ENCODE measurements around the gene CDK19. TPM values are rescaled to one million over a fixed set of nuclear protein-coding genes. Genes with fewer than 3 reads are reported as not detected.
A peak's percentile ranks its signal among the peaks of the same experiment; 100 is the strongest.

Gene CDK19
- total and polyA plus RNA-seq, 2 of the 13 experiments (the other 11 are each of a cell fraction or from before 2014, with no cell fraction given): 13.4 to 27.0 TPM

- TF ChIP-seq MLX (CRISPR knock-in tag; IDR thresholded peaks at IDR 0.05): no peak
- no peak for TF ChIP-seq ZBTB8A (CRISPR knock-in tag; IDR thresholded peaks at IDR 0.05; ENCODE audit: borderline replicate concordance, low read depth)
- no peak for TF ChIP-seq ZNF556 (CRISPR knock-in tag; IDR thresholded peaks at IDR 0.05; ENCODE audit: borderline replicate concordance)
- no peak for TF ChIP-seq ZBTB38 (CRISPR knock-in tag; IDR thresholded peaks at IDR 0.05)
- peak; percentile 53; the same call in 1 of the 2 replicates for TF ChIP-seq ZNF503 (CRISPR knock-in tag; IDR thresholded peaks at IDR 0.05)
- TF ChIP-seq SMARCE1 (IDR thresholded peaks at IDR 0.05; ENCODE audit: borderline replicate concordance): no peak
- TF ChIP-seq SOX5 (CRISPR knock-in tag; IDR thresholded peaks at IDR 0.05; ENCODE audit: borderline replicate concordance): peak; percentile 52; the same call in 1 of the 2 replicates
- no peak for TF ChIP-seq SNAPC2 (CRISPR knock-in tag; IDR thresholded peaks at IDR 0.05)
- TF ChIP-seq SMARCC2 (IDR thresholded peaks at IDR 0.05): no peak
- TF ChIP-seq NCOA1 (CRISPR knock-in tag; IDR thresholded peaks at IDR 0.05): no peak
- TF ChIP-seq ARNTL (CRISPR knock-in tag; IDR thresholded peaks at IDR 0.05): 0 out of 2 replicates have a peak, but pooled peaks have one; percentile 30
- no peak for TF ChIP-seq DR1 (CRISPR knock-in tag; IDR thresholded peaks at IDR 0.05)
- TF ChIP-seq IRF1 (CRISPR knock-in tag; IDR thresholded peaks at IDR 0.05; ENCODE audit: low read depth): no peak
- no peak for TF ChIP-seq SMAD3 (CRISPR knock-in tag; IDR thresholded peaks at IDR 0.05)
- peak; percentile 50; the same call in 1 of the 2 replicates for TF ChIP-seq MED1 (CRISPR knock-in tag; IDR thresholded peaks at IDR 0.05)
- no peak for TF ChIP-seq NKX3-1 (CRISPR knock-in tag; IDR thresholded peaks at IDR 0.05)
- no peak for TF ChIP-seq ZMAT5 (CRISPR knock-in tag; IDR thresholded peaks at IDR 0.05; ENCODE audit: borderline replicate concordance, low read depth)
- TF ChIP-seq SKI (IDR thresholded peaks at IDR 0.05; ENCODE audit: partially characterized antibody): no peak
- TF ChIP-seq ARID5B (CRISPR knock-in tag; IDR thresholded peaks at IDR 0.05): peak; percentile 72
- no peak for TF ChIP-seq GPBP1L1 (CRISPR knock-in tag; IDR thresholded peaks at IDR 0.05)
- no peak for TF ChIP-seq EZH2 (conservative IDR thresholded peaks at IDR 0.05; ENCODE audit: low read depth, low read length)
- TF ChIP-seq SAP130 (CRISPR knock-in tag; IDR thresholded peaks at IDR 0.05; ENCODE audit: low read depth): 0 out of 2 replicates have a peak, but pooled peaks have one; percentile 16
Measured at GRCh38 chr6:110755411-110755834, 59.8 kb downstream of the CDK19 start (continued).

All from HepG2 (cell line).